Glutamatergic neuron (in vitro differentiated cells): ENCODE measurements around the gene SCGB1A1. TPM values are rescaled to one million over a fixed set of nuclear protein-coding genes. Genes with fewer than 3 reads are reported as not detected.

Experiments
- DNase-seq: peaks from one replicate; pipeline ENCODE4 v3.0.0; 2022
- H3K27ac Mint-ChIP-seq: one replicate; pipeline ENCODE4 v1.8.0; 2020; ENCODE audit warnings: mild to moderate bottlenecking, mixed read lengths, inconsistent platforms; ENCODE audit not compliant: unreplicated experiment
- H3K27me3 Mint-ChIP-seq: one replicate; pipeline ENCODE4 v1.8.0; 2020; ENCODE audit warnings: mild to moderate bottlenecking, moderate library complexity, mixed read lengths, inconsistent platforms; ENCODE audit not compliant: unreplicated experiment
- H3K36me3 Mint-ChIP-seq: one replicate; pipeline ENCODE4 v1.8.0; 2020; ENCODE audit warnings: mild to moderate bottlenecking, mixed read lengths, inconsistent platforms; ENCODE audit not compliant: unreplicated experiment
- H3K4me1 Mint-ChIP-seq: one replicate; pipeline ENCODE4 v1.8.0; 2020; ENCODE audit warnings: mild to moderate bottlenecking, low read depth, mixed read lengths, inconsistent platforms; ENCODE audit not compliant: unreplicated experiment
- H3K4me3 Mint-ChIP-seq: one replicate; pipeline ENCODE4 v1.8.0; 2020; ENCODE audit warnings: mild to moderate bottlenecking, mixed read lengths, inconsistent platforms; ENCODE audit not compliant: unreplicated experiment
- H3K9me3 Mint-ChIP-seq: one replicate; pipeline ENCODE4 v1.8.0; 2020; ENCODE audit warnings: mild to moderate bottlenecking, moderate library complexity, mixed read lengths, inconsistent platforms; ENCODE audit not compliant: unreplicated experiment
- CTCF ChIP-seq: fragments of 200-600 bp; sonication (generic); IDR thresholded peaks from one replicate; pipeline ENCODE4 v1.5.0; 2021; ENCODE audit not compliant: partially characterized antibody, unreplicated experiment
- total RNA-seq: library from RNA; stranded (reverse); fragmentation: NEBNext Ultra II Directional; extraction: Animal tissue kit (Norgen Biotek cat#: 25700); gene quantifications from one replicate; pipeline ENCODE4 v1.2.1, GENCODE V29; 2021; ENCODE audit not compliant: unreplicated experiment

Gene SCGB1A1
- total RNA-seq, 1 donor from 2014 or later: not detected

- Mint-ChIP-seq H3K4me1 (peaks cover 18% of the 10 kb centered on the region), H3K27me3 (peaks cover 6% of the 10 kb centered on the region), H3K4me3 (no peak overlapping the region), H3K9me3 (peaks cover 4% of the 10 kb centered on the region), H3K27ac (no peak overlapping the region), H3K36me3 (peaks cover 7% of the 10 kb centered on the region)
- no peak for TF ChIP-seq CTCF
- DNase-seq: no peak
These were observed 29.8 kb upstream of the SCGB1A1 start for GRCh38 chr11:62388999-62389398.

- Mint-ChIP-seq H3K4me1 (peaks cover 24% of the 10 kb centered on the region), H3K9me3 (peaks cover 9% of the 10 kb centered on the region), H3K27me3 (peaks cover 6% of the 10 kb centered on the region), H3K27ac (no peak overlapping the region), H3K36me3 (peaks cover 7% of the 10 kb centered on the region), H3K4me3 (no peak overlapping the region)
- TF ChIP-seq CTCF: no peak
- DNase-seq: no peak
These were observed 28.6 kb upstream of the SCGB1A1 start for GRCh38 chr11:62390237-62390636.

GRCh38 chr11:62390722-62391121, 28.1 kb upstream of the SCGB1A1 start:
- H3K9me3 Mint-ChIP-seq: peaks cover 9% of the 10 kb centered on the region
- peaks cover 7% of the 10 kb centered on the region for H3K36me3 Mint-ChIP-seq
- peaks cover 6% of the 10 kb centered on the region for H3K27me3 Mint-ChIP-seq
- DNase-seq: no peak
- no peak overlapping the region for H3K27ac Mint-ChIP-seq
- TF ChIP-seq CTCF: no peak
- H3K4me3 Mint-ChIP-seq: no peak overlapping the region
- peaks cover 27% of the 10 kb centered on the region for H3K4me1 Mint-ChIP-seq

GRCh38 chr11:62391642-62392425, 27.0 kb upstream of the SCGB1A1 start:
- peaks cover 9% of the 10 kb centered on the region for H3K9me3 Mint-ChIP-seq
- H3K27me3 Mint-ChIP-seq: peaks cover 8% of the 10 kb centered on the region
- peaks cover 30% of the 10 kb centered on the region for H3K4me1 Mint-ChIP-seq
- no peak overlapping the region for H3K27ac Mint-ChIP-seq
- DNase-seq: no peak
- peak overlapping the region; percentile 21 for H3K4me3 Mint-ChIP-seq
- no peak for TF ChIP-seq CTCF
- peaks cover 7% of the 10 kb centered on the region for H3K36me3 Mint-ChIP-seq

GRCh38 chr11:62392506-62392905, 26.3 kb upstream of the SCGB1A1 start:
- TF ChIP-seq CTCF: no peak
- H3K36me3 Mint-ChIP-seq: peaks cover 7% of the 10 kb centered on the region
- peak overlapping the region; percentile 21 for H3K4me3 Mint-ChIP-seq
- peaks cover 9% of the 10 kb centered on the region for H3K9me3 Mint-ChIP-seq
- H3K4me1 Mint-ChIP-seq: peaks cover 28% of the 10 kb centered on the region
- H3K27ac Mint-ChIP-seq: no peak overlapping the region
- peaks cover 8% of the 10 kb centered on the region for H3K27me3 Mint-ChIP-seq
- DNase-seq: no peak
